Right atrium auricular region (tissue), 2 donors: Measurements from ENCODE around the gene SOX6. TPM values are rescaled to one million over a fixed set of nuclear protein-coding genes. Genes with fewer than 3 reads are reported as not detected.

Source experiments
- DNase-seq: peaks from one replicate; pipeline ENCODE4 v3.0.0-alpha.2; 2019; ENCODE audit warnings: low spot score
- H3K27ac ChIP-seq, 2 donors: fragments of 200-600 bp; sonication (generic); 1 replicate in 1 of 2; 2 replicates in 1 of 2; pipeline ENCODE4 v1.5.1; 2016 to 2019
- H3K27me3 ChIP-seq, 2 donors: fragments of 200-600 bp; sonication (generic); one replicate each; pipeline versions ENCODE4 v1.5.1 to v1.6.0; 2017 to 2019
- H3K36me3 ChIP-seq: fragments of 200-600 bp; sonication (generic); one replicate; pipeline ENCODE4 v1.5.1; 2016
- H3K4me1 ChIP-seq, 2 donors: fragments of 200-600 bp; sonication (generic); one replicate each; pipeline versions ENCODE4 v1.5.1 to v1.6.0; 2017 to 2019
- H3K4me3 ChIP-seq, 2 donors: fragments of 200-600 bp; sonication (generic); 1 replicate in 1 of 2; 2 replicates in 1 of 2; pipeline ENCODE4 v1.5.1; 2017 to 2019; ENCODE audit warnings: mild to moderate bottlenecking in 1 of 2, moderate library complexity in 1 of 2
- H3K9me3 ChIP-seq, 2 donors: fragments of 200-600 bp; sonication (generic); one replicate each; pipeline ENCODE4 v1.5.1; 2019
- total RNA-seq, 2 donors: library from RNA; depleted of rRNA; stranded (reverse); fragments of >200 nt; gene quantifications; one replicate each; pipeline ENCODE4 v1.1.0, GENCODE V29; 2016
- TF ChIP-seq, protein P1 (sequence below), 2 donors: fragments of 200-600 bp; sonication (generic); IDR thresholded peaks; one replicate each; pipeline ENCODE4 v1.5.1; 2019; ENCODE audit warnings: antibody characterized with exemption in 2 of 2

The SOX6 gene
- total RNA-seq, 2 donors from 2014 or later, result 13.5 to 14.3 TPM

DNA sequence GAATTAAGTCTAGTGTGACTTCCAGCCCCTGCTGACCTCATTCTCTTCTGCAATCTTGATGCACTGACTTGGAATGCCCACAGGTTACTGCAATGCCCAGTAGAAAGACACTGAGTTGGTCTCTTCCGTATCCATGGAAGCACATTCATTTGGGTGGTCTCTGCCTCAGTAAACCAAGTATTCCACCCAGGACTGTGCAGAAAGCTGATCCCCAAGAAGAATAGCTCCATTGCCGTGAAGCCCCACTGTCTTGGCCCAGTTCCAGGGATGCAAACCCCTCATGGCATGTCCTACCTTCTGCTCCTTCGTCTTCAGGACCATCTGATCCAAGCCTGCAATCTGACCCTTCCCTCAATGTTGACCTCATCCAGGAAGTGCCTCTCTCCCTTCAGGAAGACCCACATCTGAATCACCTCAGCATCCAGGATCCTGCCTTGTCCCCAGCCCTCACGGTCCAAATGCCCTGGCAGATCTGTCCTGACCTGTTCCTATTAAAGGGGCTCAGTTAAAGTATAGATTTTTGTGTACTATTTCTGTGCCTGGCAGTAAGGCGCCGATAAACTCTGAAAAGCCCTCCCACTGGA lies 425.8 kb downstream of the SOX6 start:
- Histone ChIP-seq H3K27me3 (no peaks in the 10 kb centered on the region), H3K4me3 (no peak overlapping the region), H3K9me3 (no peaks in the 10 kb centered on the region), H3K4me1 (peaks cover 0 to 7% of the 10 kb centered on the region in 2 donors), H3K36me3 (no peaks in the 10 kb centered on the region), H3K27ac (no peak overlapping the region)
- TF ChIP-seq, protein P1, sequence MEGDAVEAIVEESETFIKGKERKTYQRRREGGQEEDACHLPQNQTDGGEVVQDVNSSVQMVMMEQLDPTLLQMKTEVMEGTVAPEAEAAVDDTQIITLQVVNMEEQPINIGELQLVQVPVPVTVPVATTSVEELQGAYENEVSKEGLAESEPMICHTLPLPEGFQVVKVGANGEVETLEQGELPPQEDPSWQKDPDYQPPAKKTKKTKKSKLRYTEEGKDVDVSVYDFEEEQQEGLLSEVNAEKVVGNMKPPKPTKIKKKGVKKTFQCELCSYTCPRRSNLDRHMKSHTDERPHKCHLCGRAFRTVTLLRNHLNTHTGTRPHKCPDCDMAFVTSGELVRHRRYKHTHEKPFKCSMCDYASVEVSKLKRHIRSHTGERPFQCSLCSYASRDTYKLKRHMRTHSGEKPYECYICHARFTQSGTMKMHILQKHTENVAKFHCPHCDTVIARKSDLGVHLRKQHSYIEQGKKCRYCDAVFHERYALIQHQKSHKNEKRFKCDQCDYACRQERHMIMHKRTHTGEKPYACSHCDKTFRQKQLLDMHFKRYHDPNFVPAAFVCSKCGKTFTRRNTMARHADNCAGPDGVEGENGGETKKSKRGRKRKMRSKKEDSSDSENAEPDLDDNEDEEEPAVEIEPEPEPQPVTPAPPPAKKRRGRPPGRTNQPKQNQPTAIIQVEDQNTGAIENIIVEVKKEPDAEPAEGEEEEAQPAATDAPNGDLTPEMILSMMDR (IDR thresholded peaks at IDR 0.05), result no peak
- peak; percentile 54 for DNase-seq

DNA sequence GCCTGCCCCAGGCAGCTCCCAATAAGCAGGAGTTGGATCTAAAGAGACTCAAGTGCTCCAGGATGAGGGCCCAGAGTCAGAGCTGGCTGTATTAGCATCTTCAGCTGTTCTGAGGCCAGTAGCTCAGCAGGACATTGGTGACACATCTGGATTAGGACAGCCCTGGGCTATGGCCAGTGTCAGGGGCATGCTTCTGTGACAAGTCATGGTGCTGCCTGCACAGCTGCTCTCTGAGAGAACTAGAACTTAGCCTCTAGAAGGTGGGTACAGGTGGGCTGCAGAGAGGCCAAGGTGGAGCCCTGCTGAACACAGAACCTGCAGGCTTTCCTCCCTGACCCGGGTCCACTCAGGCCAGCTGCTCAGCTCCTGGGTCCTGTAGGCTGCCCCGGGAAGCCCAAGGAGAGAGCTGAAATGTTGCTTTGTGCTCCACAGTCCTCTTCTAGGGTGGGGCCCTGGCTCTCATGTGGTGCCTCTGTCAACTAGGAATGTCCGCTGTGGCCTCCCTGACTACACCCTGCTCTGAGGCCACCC lies 426.9 kb downstream of the SOX6 start:
- Histone ChIP-seq H3K4me3 (no peak overlapping the region), H3K9me3 (no peaks in the 10 kb centered on the region), H3K27ac (no peak overlapping the region), H3K36me3 (no peaks in the 10 kb centered on the region), H3K4me1 (peaks cover 0 to 7% of the 10 kb centered on the region in 2 donors), H3K27me3 (no peaks in the 10 kb centered on the region)
- TF ChIP-seq, protein P1 (IDR thresholded peaks at IDR 0.05), result no peak
- DNase-seq, result no peak

DNA sequence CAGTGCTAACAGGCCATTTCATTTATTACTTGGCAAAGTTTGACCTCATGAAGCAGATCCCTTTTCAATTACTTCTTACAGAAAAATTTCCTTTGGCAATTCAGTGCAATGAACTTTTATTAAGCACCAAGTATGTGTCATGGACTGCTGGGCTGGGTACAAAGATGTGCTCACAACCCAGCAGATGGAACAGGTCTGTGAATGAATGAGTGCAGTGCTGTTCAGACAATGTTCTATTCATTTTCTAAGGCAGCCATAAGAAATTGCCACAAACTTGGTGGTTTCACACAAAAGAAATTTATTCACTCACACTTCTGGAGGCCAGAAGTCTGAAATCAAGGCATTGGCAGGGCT lies 428.5 kb downstream of the SOX6 start:
- Histone ChIP-seq H3K36me3 (no peaks in the 10 kb centered on the region), H3K27me3 (no peaks in the 10 kb centered on the region), H3K4me1 (peaks cover 0 to 7% of the 10 kb centered on the region in 2 donors), H3K27ac (no peak overlapping the region), H3K4me3 (no peak overlapping the region), H3K9me3 (no peaks in the 10 kb centered on the region)
- TF ChIP-seq, protein P1 (IDR thresholded peaks at IDR 0.05), result no peak
- DNase-seq, result no peak

DNA sequence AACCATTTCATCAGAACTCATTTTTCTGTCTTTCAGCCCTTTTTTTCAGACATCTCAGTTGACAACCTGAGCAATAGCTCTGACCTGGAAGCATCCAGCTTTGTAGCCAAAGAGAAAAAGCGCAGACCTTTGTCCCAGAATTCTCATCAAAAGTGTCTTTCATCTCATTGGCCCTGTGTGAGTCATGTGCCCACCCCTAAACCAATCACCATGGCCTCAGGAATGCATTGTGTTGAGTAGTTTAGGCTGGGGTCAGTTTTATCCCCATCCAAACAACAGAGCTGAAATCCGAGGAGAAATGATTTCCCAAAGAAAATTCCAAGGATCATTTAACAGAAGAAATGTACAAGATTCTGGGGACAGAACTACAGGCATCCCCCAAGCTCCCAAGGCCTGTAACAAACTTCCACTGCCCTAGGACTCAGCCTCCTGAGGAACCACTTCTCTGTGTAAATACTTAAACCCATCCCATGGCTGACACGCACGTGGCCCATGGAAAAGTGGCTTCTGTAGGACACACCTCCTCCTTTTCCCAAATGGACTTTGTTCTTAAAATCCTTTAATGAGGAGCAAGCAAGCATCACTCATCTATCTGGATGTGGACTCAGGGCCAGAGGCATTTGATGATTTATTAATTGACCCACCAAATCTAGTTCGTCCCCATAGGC lies 429.0 kb downstream of the SOX6 start:
- no peak overlapping the region for H3K4me3 ChIP-seq
- H3K27me3 ChIP-seq, result no peaks in the 10 kb centered on the region
- H3K9me3 ChIP-seq, result no peaks in the 10 kb centered on the region
- TF ChIP-seq, protein P1 (IDR thresholded peaks at IDR 0.05), result no peak
- peaks cover 0 to 7% of the 10 kb centered on the region in 2 donors for H3K4me1 ChIP-seq
- DNase-seq, result no peak
- H3K36me3 ChIP-seq, result no peaks in the 10 kb centered on the region
- H3K27ac ChIP-seq, result no peak overlapping the region

DNA sequence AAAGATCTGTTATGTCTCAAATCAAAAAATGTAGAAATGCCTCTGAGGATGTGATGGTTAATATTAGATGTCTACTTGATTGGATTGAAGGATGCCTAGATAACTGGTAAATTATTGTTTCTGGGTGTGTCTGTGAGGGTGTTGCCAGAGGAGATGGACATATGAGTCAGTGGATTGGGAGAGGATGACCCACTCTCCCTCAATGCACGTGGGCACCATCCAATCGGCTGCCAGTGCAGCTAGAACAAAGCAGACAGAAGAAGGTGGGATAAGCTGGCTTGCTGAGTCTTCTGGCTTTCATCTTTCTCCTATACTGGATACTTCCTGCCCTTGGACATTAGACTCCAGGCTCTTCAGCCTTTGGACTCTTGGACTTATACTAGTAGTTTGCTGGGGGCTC lies 430.3 kb downstream of the SOX6 start:
- DNase-seq, result no peak
- no peak overlapping the region for H3K27ac ChIP-seq
- TF ChIP-seq, protein P1 (IDR thresholded peaks at IDR 0.05), result no peak
- H3K4me1 ChIP-seq, result peaks cover 0 to 10% of the 10 kb centered on the region in 2 donors
- H3K27me3 ChIP-seq, result no peaks in the 10 kb centered on the region
- H3K4me3 ChIP-seq, result no peak overlapping the region
- H3K36me3 ChIP-seq, result no peaks in the 10 kb centered on the region
- no peaks in the 10 kb centered on the region for H3K9me3 ChIP-seq
